Measurements from ENCODE around the gene MUC2. TPM values are rescaled to one million over a fixed set of nuclear protein-coding genes. Genes with fewer than 3 reads are reported as not detected.

Gene MUC2
- total RNA-seq, 1 experiment from 2014 or later = 0.47 TPM

GRCh38 chr11:1072821-1073231, 1.8 kb upstream of the MUC2 start:
- no TSS peak for BruUV-seq (replicated peaks)
- Histone ChIP-seq H3K9me2 (ENCODE audit: insufficient read depth) (no peaks in the 10 kb centered on the region), H3K4me3 (replicated peaks in 1 of 2; ENCODE audit: low read depth in 1 of 2, low read length in 2 of 2) (no peak overlapping the region), H3K27me3 (ENCODE audit: insufficient read depth, low read length) (no peaks in the 10 kb centered on the region), H3K9me3 (ENCODE audit: control insufficient read depth in 1 of 2, insufficient read depth in 1 of 2, low read depth in 1 of 2, low read length in 2 of 2) (no peaks in the 10 kb centered on the region), H3K4me1 (ENCODE audit: control insufficient read depth in 1 of 2, insufficient read depth in 2 of 2, low read length in 2 of 2) (peaks cover 19 to 33% of the 10 kb centered on the region in 2 experiments), H3K36me3 (ENCODE audit: control insufficient read depth in 1 of 2, insufficient read depth in 2 of 2, low read length in 2 of 2) (no peaks in the 10 kb centered on the region), H4K20me1 (ENCODE audit: insufficient read depth) (no peaks in the 10 kb centered on the region), H3K79me2 (ENCODE audit: insufficient read depth, low read length) (no peaks in the 10 kb centered on the region), H3K9ac (ENCODE audit: low read length) (peak overlapping the region; percentile 36), H3K4me2 (ENCODE audit: low read length) (peak overlapping the region; percentile 52), H2AFZ (ENCODE audit: low read depth, low read length, poor library complexity, severe bottlenecking) (no peak overlapping the region), H3K27ac (ENCODE audit: low read depth, low read length) (peak overlapping the region; percentile 42; the same call in 1 of the 2 replicates)
- TF ChIP-seq SP1 (IDR thresholded peaks at IDR 0.05; ENCODE audit: low read depth) = no peak
- TF ChIP-seq REST (IDR thresholded peaks at IDR 0.05; ENCODE audit: low read depth) = no peak
- no peak for TF ChIP-seq POLR2AphosphoS5 (IDR thresholded peaks at IDR 0.05; ENCODE audit: low read depth, low read length)
- TF ChIP-seq, protein P1, sequence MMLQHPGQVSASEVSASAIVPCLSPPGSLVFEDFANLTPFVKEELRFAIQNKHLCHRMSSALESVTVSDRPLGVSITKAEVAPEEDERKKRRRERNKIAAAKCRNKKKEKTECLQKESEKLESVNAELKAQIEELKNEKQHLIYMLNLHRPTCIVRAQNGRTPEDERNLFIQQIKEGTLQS (IDR thresholded peaks at IDR 0.05) = no peak
- TF ChIP-seq JUND (IDR thresholded peaks at IDR 0.05) = no peak
- TF ChIP-seq EGR1 (IDR thresholded peaks at IDR 0.05; ENCODE audit: low read depth) = no peak
- TF ChIP-seq ZFX (IDR thresholded peaks at IDR 0.05) = no peak
- no peak for TF ChIP-seq TCF7L2 (IDR thresholded peaks at IDR 0.05; ENCODE audit: borderline replicate concordance, extremely low read depth, insufficient read depth, insufficient read length)
- TF ChIP-seq, protein P2, sequence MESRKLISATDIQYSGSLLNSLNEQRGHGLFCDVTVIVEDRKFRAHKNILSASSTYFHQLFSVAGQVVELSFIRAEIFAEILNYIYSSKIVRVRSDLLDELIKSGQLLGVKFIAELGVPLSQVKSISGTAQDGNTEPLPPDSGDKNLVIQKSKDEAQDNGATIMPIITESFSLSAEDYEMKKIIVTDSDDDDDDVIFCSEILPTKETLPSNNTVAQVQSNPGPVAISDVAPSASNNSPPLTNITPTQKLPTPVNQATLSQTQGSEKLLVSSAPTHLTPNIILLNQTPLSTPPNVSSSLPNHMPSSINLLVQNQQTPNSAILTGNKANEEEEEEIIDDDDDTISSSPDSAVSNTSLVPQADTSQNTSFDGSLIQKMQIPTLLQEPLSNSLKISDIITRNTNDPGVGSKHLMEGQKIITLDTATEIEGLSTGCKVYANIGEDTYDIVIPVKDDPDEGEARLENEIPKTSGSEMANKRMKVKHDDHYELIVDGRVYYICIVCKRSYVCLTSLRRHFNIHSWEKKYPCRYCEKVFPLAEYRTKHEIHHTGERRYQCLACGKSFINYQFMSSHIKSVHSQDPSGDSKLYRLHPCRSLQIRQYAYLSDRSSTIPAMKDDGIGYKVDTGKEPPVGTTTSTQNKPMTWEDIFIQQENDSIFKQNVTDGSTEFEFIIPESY (IDR thresholded peaks at IDR 0.05; ENCODE audit: extremely low read depth, insufficient replicate concordance, low read length) = no peak
- TF ChIP-seq EZH2phosphoT487 (IDR thresholded peaks at IDR 0.05; ENCODE audit: borderline replicate concordance) = no peak
- no peak for TF ChIP-seq SIN3A (IDR thresholded peaks at IDR 0.05; ENCODE audit: low read depth)
- no peak for TF ChIP-seq EZH2 (IDR thresholded peaks at IDR 0.05)
- TF ChIP-seq YY1 (IDR thresholded peaks at IDR 0.05; ENCODE audit: extremely low read depth, insufficient replicate concordance, low read depth, low read length) = no peak
- ATAC-seq = peak; percentile 16; the same call in 1 of the 2 replicates
- no peak for DNase-seq (ENCODE audit: low read depth, low spot score)
- POLR2A ChIA-PET = interaction anchor here (0.6 kb wide), 1 partner anchor 230 kb away, joined by 4 read pairs; the partner anchor contains the start of genes POLR2L and TSPAN4
- intact Hi-C loops (cut with micrococcal nuclease) = no loop called here
- RAD21 ChIA-PET (ENCODE audit: low non-redundant PET in 1 of 2, low total read pairs in 2 of 2, uncharacterized antibody in 2 of 2, unreplicated experiment in 2 of 2) = no interaction called here
- CTCF ChIA-PET = no interaction called here
